ENCODE results near the gene PDSS2. TPM values are rescaled to one million over a fixed set of nuclear protein-coding genes. Genes with fewer than 3 reads are reported as not detected.

PDSS2 gene
- total RNA-seq, result 10.7 to 13.2 TPM (median 13.0 TPM) in 3 replicates

GRCh38 chr6:107459283-107460082, at the start of gene PDSS2:
TSS of gene PDSS2 (minus strand) at chr6:107459564. CDS start at chr6:107459285, 279 bp downstream.
- Mint-ChIP-seq H3K4me1 (peaks cover 12% of the 10 kb centered on the region), H3K36me3 (no peaks in the 10 kb centered on the region), H3K27ac (peak within 1 kb of the TSS; percentile 97), H3K27me3 (ENCODE audit: low read depth) (no peaks in the 10 kb centered on the region), H3K4me3 (peak within 1 kb of the TSS; percentile 97), H3K9me3 (no peaks in the 10 kb centered on the region)
- no peak for TF ChIP-seq CTCF (IDR thresholded peaks at IDR 0.05; ENCODE audit: unreplicated experiment)
- DNase-seq (ENCODE audit: low spot score in 2 of 2, unreplicated experiment in 2 of 2), result peak; percentile 84 to 87

GRCh38 chr6:107506145-107506544, 46.8 kb upstream of the PDSS2 start:
- peaks cover 14% of the 10 kb centered on the region for H3K4me1 Mint-ChIP-seq
- H3K36me3 Mint-ChIP-seq, result peaks cover 4% of the 10 kb centered on the region
- no peak overlapping the region for H3K27ac Mint-ChIP-seq

GRCh38 chr6:107504270-107505026, 45.1 kb upstream of the PDSS2 start:
- no peak for DNase-seq (ENCODE audit: low spot score in 2 of 2, unreplicated experiment in 2 of 2)
- Mint-ChIP-seq H3K27me3 (ENCODE audit: low read depth) (no peaks in the 10 kb centered on the region), H3K4me3 (no peak overlapping the region), H3K36me3 (peaks cover 4% of the 10 kb centered on the region), H3K9me3 (no peaks in the 10 kb centered on the region), H3K4me1 (peaks cover 2% of the 10 kb centered on the region), H3K27ac (no peak overlapping the region)
- TF ChIP-seq CTCF (IDR thresholded peaks at IDR 0.05; ENCODE audit: unreplicated experiment), result no peak

More at GRCh38 chr6:107506145-107506544, 46.8 kb upstream of the PDSS2 start:
- Mint-ChIP-seq H3K4me3 (no peak overlapping the region), H3K27me3 (ENCODE audit: low read depth) (no peaks in the 10 kb centered on the region), H3K9me3 (no peaks in the 10 kb centered on the region)
- DNase-seq (ENCODE audit: low spot score in 2 of 2, unreplicated experiment in 2 of 2), result no peak
- TF ChIP-seq CTCF (IDR thresholded peaks at IDR 0.05; ENCODE audit: unreplicated experiment), result no peak

GRCh38 chr6:107496892-107497684, 37.7 kb upstream of the PDSS2 start:
- Mint-ChIP-seq H3K27me3 (ENCODE audit: low read depth) (peaks cover 6% of the 10 kb centered on the region), H3K4me3 (no peak overlapping the region), H3K27ac (no peak overlapping the region), H3K36me3 (no peaks in the 10 kb centered on the region), H3K9me3 (no peaks in the 10 kb centered on the region), H3K4me1 (peaks cover 21% of the 10 kb centered on the region)
- DNase-seq (ENCODE audit: low spot score in 2 of 2, unreplicated experiment in 2 of 2), result no peak
- no peak for TF ChIP-seq CTCF (IDR thresholded peaks at IDR 0.05; ENCODE audit: unreplicated experiment)

- Mint-ChIP-seq H3K4me1 (peaks cover 28% of the 10 kb centered on the region), H3K9me3 (no peaks in the 10 kb centered on the region), H3K27ac (no peak overlapping the region), H3K27me3 (ENCODE audit: low read depth) (peaks cover 16% of the 10 kb centered on the region), H3K36me3 (no peaks in the 10 kb centered on the region), H3K4me3 (no peak overlapping the region)
- no peak for TF ChIP-seq CTCF (IDR thresholded peaks at IDR 0.05; ENCODE audit: unreplicated experiment)
- DNase-seq (ENCODE audit: low spot score in 2 of 2, unreplicated experiment in 2 of 2), result no peak
These were observed 36.6 kb upstream of the PDSS2 start for GRCh38 chr6:107495971-107496370.
